NT2/D1 (cell line): Measurements from ENCODE around the gene ARHGEF2.

Experiments
- YY1 ChIP-seq: IDR thresholded peaks from 2 replicates; pipeline ENCODE4 v1.6.1; 2011; ENCODE audit not compliant: insufficient read length, insufficient read depth
- ZNF274 ChIP-seq: IDR thresholded peaks from 2 replicates; pipeline ENCODE4 v1.6.1; 2011; ENCODE audit warnings: mild to moderate bottlenecking, low read depth, low read length

GRCh38 chr1:155932487-155932886 lies 45.9 kb downstream of the ARHGEF2 start:
- TF ChIP-seq ZNF274 (no peak), YY1 (no peak)
